Stomach smooth muscle (tissue), 2 donors: ENCODE results near the gene PPA1.
"Not testable (repeated sequence)": the region's sequence is repeated elsewhere in the genome, so short reads cannot be mapped to it uniquely, and the experiment has no call there.

Experiments used
- H3K27ac ChIP-seq: one replicate; pipeline ENCODE4 v1.7.0; 2013; ENCODE audit warnings: mild to moderate bottlenecking, low read length, inconsistent platforms
- H3K27me3 ChIP-seq, 2 donors: one replicate each; pipeline ENCODE4 v1.7.0; 2013; ENCODE audit warnings: low read length in 2 of 2; ENCODE audit not compliant: insufficient read depth in 2 of 2, control insufficient read depth in 1 of 2
- H3K36me3 ChIP-seq, 2 donors: one replicate each; pipeline ENCODE4 v1.7.0; 2013; ENCODE audit warnings: low read length in 2 of 2; ENCODE audit not compliant: control insufficient read depth in 2 of 2, insufficient read depth in 2 of 2
- H3K4me1 ChIP-seq: one replicate; pipeline ENCODE4 v1.7.0; 2013; ENCODE audit warnings: low read length; ENCODE audit not compliant: control insufficient read depth, insufficient read depth
- H3K4me3 ChIP-seq, 2 donors: one replicate each; pipeline ENCODE4 v1.7.0; 2013; ENCODE audit warnings: low read length in 2 of 2
- H3K9ac ChIP-seq, 2 donors: one replicate each; pipeline ENCODE4 v1.7.0; 2013; ENCODE audit warnings: low read length in 2 of 2, mild to moderate bottlenecking in 1 of 2
- H3K9me3 ChIP-seq, 2 donors: one replicate each; pipeline ENCODE4 v1.7.0; 2013; ENCODE audit warnings: low read length in 2 of 2; ENCODE audit not compliant: control insufficient read depth in 2 of 2
- donor health status: healthy.
- donor health status: Pancreatic carcinoma.

PPA1 gene

DNA sequence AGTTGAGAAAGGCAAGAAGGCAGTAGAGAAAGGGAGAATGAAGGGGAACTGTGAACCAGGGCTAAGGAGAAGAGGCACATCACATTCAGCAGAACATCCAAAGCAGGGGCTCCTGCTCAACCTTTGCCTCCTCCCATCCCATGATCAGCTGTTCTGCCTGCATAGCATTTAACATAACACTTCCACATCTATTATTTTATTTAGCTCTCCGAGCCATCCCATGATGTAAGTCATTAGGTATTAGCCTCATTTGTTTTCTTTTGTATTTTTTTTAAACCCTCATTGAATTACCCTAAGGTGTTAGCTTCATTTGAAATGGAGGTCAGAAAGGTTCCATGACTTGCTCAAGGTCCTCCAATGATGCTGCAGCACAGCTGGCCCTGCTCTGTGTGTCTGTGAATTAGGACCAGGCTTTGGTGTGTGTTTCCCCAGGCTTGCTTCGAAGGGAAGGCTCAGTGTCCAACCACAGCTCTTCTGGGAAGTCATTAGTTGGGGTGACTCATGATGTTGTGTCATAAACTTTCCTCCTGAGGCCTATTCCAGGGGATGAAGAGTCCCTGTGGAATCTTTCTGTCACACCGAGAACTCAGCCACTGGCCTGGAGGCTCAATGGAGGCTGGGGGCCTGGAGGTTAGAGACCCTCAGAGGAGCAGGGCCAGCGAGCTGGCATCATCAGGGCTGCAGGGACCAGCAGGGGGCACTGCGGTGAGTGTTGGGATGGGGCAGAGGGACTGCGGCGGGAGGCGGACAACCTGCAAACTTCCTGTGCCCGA lies 34.1 kb upstream of the PPA1 start:
- Histone ChIP-seq H3K9ac (no peak overlapping the region), H3K36me3 (no peaks in the 10 kb centered on the region), H3K4me1 (no peaks in the 10 kb centered on the region), H3K4me3 (no peak overlapping the region), H3K27me3 (no peaks in the 10 kb centered on the region), H3K9me3 (no peaks in the 10 kb centered on the region), H3K27ac (no peak overlapping the region)

DNA sequence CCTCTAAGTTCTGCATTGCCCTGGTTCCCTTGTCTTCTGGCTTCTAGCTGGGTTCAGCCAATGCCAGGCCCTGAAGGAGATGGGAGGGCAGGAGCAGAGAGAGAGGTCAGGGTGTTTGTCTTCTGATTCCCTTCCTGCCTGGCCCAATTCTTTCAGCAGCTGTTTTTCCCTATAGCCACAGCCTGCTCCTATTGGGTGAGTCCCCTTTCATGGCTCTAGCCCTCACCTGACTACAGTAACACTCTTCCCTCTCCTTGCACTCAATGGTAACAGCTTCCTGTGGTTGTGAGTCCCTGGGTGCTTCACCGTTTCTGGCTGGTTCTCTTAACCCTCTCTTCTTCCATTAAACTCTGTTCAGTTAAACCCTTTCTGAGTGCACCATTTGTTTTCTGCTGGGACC lies 33.5 kb upstream of the PPA1 start:
- Histone ChIP-seq H3K27ac (no peak overlapping the region), H3K36me3 (no peaks in the 10 kb centered on the region), H3K27me3 (peaks cover 0 to 2% of the 10 kb centered on the region in 2 donors), H3K9ac (no peak overlapping the region), H3K4me1 (no peaks in the 10 kb centered on the region), H3K4me3 (no peak overlapping the region), H3K9me3 (no peaks in the 10 kb centered on the region)

DNA sequence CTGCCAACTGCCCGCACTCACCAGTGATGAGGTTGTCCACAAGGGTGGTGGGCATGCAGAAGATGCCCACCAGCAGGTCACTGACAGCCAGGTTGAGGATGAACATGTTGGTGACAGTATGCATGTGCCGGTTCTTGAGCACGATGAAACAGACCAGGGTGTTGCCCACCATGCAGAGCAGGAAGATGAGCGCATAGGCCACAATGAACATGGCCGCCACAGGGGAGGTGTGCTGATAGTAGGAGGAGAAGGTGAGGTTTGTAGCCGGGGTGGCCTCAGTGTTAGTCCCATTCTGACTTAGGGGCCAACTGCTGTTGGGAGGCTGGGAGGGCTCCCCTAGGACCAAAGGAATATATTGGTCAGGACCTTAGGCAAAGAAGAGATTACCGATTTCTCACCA lies 32.8 kb upstream of the PPA1 start:
- H3K36me3 ChIP-seq = no peaks in the 10 kb centered on the region
- H3K9me3 ChIP-seq = no peaks in the 10 kb centered on the region
- H3K9ac ChIP-seq = no peak overlapping the region
- H3K27me3 ChIP-seq = peaks cover 3 to 6% of the 10 kb centered on the region in 2 donors
- no peaks in the 10 kb centered on the region for H3K4me1 ChIP-seq
- no peak overlapping the region for H3K27ac ChIP-seq
- no peak overlapping the region for H3K4me3 ChIP-seq

DNA sequence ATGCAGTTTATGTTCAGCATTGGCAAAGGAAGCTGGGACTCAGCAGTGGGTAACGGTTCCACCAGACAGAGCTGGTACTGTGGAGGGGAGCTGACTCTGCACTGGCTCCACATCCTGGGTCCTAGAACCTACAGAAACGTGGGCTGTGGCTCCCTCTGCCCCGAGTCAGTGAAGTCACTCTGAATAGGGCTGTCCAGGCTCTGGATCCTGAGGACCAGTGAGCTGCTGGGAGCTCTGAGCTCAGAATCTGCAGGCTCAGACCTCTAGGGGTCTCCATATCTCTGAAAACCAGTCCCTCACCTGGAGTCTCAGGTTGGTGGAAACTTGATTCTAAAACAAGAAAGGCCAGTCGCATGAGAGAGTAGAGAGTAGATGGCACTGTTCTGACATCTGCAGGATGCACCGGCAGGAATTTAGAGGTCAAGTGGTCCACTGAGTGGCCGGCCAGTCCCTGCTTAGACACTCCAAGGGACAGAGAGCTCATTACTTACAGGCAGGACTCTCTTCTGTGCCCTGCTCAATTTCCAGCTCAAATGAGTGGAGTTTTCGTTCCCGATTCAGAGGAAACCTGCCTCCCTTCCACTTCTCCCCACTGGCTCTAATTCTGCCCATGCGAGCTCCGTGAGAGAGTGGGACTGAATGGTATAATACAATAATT lies 31.9 kb upstream of the PPA1 start:
- H3K36me3 ChIP-seq = no peaks in the 10 kb centered on the region
- H3K27me3 ChIP-seq = peaks cover 6 to 12% of the 10 kb centered on the region in 2 donors
- no peaks in the 10 kb centered on the region for H3K4me1 ChIP-seq
- H3K4me3 ChIP-seq = no peak overlapping the region
- H3K9me3 ChIP-seq = no peaks in the 10 kb centered on the region
- H3K9ac ChIP-seq = no peak overlapping the region
- H3K27ac ChIP-seq = no peak overlapping the region

DNA sequence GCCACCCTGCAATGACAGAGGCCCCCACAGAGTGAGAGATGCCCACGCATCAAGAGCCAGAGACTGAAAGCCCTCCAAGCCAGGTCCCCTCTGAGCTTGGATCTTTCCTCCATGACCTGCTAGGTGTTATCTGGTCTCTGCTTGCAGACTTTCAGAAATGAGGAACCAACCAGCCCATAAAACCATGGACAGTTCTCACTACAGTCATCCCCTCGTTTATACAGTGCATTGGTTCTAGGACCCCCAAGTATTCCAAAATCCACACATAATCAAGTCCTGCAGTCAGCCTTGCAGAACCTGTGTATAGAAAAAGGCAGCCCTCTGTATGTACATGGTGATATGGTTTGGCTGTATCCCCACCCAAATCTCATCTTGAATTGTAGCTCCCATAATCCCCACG lies 27.5 kb upstream of the PPA1 start:
- Histone ChIP-seq H3K27me3 (peaks cover 9 to 18% of the 10 kb centered on the region in 2 donors), H3K4me3 (no peak overlapping the region), H3K9ac (no peak overlapping the region), H3K36me3 (no peaks in the 10 kb centered on the region), H3K9me3 (no peaks in the 10 kb centered on the region), H3K27ac (no peak overlapping the region), H3K4me1 (peaks cover under 1% of the 10 kb centered on the region)

DNA sequence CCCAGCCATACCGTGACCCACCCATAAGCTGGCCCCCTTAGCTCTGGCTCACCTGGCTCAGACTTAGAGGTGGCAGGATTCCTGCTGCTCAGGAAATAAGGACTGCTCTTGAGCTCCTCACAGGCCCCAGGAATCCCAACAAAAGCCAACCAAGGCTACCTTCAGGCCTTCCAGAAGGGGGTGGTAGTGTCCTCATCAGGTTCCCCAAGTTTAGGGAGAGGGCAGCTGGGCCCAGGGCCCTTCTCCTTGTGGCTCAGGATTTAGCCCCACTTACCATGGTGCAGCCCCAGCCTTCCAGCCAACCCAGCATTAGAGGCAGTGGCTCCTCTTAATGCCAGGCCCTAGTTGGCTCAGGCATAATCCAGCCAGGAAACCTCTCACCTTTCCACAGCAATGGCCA lies 27.0 kb upstream of the PPA1 start:
- Histone ChIP-seq H3K4me1 (peaks cover 5% of the 10 kb centered on the region), H3K9me3 (no peaks in the 10 kb centered on the region), H3K27me3 (peaks cover 14 to 22% of the 10 kb centered on the region in 2 donors), H3K9ac (no peak overlapping the region), H3K36me3 (no peaks in the 10 kb centered on the region), H3K27ac (no peak overlapping the region), H3K4me3 (no peak overlapping the region)

DNA sequence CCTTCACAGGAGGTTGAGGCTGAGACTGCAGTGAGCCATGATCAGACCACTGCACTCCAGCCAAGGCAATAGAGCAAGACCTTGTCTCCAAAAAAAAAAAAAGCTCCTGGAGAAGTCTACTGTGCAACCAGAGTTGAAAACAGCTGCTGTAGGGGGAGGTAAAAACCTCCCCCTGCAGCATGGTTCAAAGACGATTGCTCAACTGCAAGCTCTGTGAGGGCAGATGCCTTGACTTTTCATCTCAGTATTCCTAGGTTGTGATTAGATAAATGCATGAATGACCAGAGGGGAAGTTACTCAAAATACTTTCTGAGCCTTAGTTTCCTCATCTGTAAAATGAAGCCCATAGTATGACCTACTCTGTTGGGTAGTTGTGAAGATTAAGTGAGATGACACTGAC lies 25.0 kb upstream of the PPA1 start:
- peaks cover 6% of the 10 kb centered on the region for H3K4me1 ChIP-seq
- no peaks in the 10 kb centered on the region for H3K9me3 ChIP-seq
- no peak overlapping the region for H3K27ac ChIP-seq
- H3K9ac ChIP-seq = no peak overlapping the region
- no peaks in the 10 kb centered on the region for H3K36me3 ChIP-seq
- H3K4me3 ChIP-seq = no peak overlapping the region
- peaks cover 31 to 32% of the 10 kb centered on the region in 2 donors for H3K27me3 ChIP-seq

DNA sequence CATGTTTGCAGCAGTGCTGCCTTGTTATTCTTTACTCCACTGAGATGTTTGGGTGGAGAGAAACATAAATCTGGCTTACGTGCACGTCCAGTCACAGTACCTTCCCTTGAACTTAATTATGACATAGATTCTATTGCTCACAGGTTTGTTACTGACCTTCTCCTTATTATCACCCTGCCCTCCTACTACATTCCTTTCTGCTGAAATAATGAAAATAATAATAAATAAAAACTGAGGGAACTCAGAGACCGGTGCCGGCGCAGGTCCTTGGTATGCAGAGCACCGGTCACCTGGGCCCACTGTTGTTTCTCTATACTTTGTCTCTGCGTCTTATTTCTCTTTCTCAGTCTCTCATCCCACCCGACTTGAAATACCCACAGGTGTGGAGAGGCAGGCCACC lies 24.6 kb upstream of the PPA1 start:
- H3K4me3 ChIP-seq, H3K9ac ChIP-seq: not testable (repeated sequence)
- H3K27me3 ChIP-seq = peaks cover 31 to 32% of the 10 kb centered on the region in 2 donors

DNA sequence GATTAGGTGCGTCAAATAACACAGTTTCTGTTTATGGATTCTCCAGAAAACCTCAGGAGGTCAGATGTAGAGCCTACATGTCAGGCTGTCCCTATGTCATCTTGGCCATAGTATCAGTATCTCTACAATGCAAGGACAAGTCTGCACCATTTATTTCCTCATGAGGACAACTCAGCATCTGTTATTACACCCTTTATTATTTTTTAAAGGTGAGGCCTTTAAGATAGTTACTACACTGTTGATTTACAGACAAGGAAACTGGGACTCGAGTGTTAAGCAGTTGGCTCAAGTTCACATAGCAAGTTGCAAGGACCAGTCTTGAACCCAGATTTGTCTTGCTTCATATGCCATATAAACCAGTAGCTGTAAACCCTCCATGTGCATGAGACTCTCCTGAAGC lies 23.2 kb upstream of the PPA1 start:
- Histone ChIP-seq H3K9ac (no peak overlapping the region), H3K4me3 (no peak overlapping the region), H3K4me1 (peaks cover 6% of the 10 kb centered on the region), H3K27me3 (peaks cover 27 to 31% of the 10 kb centered on the region in 2 donors), H3K27ac (no peak overlapping the region), H3K36me3 (no peaks in the 10 kb centered on the region), H3K9me3 (no peaks in the 10 kb centered on the region)

More for the DNA sequence above, 24.6 kb upstream of the PPA1 start:
- H3K4me1 ChIP-seq, H3K36me3 ChIP-seq, H3K9me3 ChIP-seq, H3K27ac ChIP-seq: not testable (repeated sequence)

DNA sequence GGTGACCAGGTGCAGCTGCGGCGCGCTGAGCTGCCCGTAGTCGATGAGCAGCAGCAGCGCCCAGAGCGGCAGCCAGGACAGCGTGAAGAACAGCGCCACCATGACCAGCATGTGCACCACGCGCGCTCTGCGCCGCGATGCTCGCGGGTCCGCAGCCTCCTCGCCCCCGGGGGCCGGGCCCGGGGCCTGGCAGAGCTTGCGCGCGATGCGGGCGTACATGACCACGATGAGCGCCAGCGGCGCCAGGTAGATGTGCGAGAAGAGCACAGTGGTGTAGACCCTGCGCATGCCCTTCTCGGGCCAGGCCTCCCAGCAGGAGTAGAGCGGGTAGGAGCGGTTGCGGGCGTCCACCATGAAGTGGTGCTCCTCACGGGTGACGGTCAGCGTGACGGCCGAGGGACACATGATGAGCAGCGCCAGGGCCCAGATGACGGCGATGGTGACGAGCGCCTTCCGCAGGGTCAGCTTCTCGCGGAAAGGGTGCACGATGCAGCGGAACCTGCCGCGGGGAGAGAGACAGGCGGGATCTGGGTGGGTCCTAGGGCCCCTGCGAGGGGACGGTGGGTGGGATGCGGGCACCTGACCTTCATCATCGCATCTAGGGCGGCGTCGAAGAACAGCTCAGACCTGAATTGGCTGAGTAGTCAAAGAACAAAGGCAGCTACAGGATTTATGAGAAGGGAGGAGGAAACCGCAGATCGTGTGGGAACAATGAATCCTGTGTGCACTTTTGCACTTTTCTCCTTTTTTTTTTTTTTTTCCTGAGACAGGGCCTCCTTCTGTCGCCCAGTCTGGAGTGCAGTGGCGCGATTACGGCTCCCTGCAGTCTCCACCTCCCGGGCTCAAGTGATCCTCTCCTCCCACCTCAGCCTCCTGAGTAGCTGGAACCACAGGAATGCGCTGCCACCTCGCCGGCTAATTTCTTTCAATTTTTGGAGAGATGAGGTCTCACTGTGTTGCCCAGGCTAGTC lies 22.4 kb upstream of the PPA1 start:
- peak overlapping the region in 1 of 2 donors; percentile 15 for H3K4me3 ChIP-seq
- H3K27ac ChIP-seq = no peak overlapping the region
- no peaks in the 10 kb centered on the region for H3K9me3 ChIP-seq
- H3K4me1 ChIP-seq = peaks cover 6% of the 10 kb centered on the region
- no peaks in the 10 kb centered on the region for H3K36me3 ChIP-seq
- H3K9ac ChIP-seq = no peak overlapping the region
- peaks cover 24 to 25% of the 10 kb centered on the region in 2 donors for H3K27me3 ChIP-seq
